H1 (cell line): ENCODE results near the gene IL17RA. TPM values are rescaled to one million over a fixed set of nuclear protein-coding genes. Genes with fewer than 3 reads are reported as not detected.

Experiments used
- polyA plus RNA-seq, 7 experiments: library from polyadenylated mRNA; depleted of rRNA in 3 of 7; stranded (reverse) in 5 of 7; unstranded in 2 of 7; fragments of >200 nt in 5 of 7; fragments of 200-250 nt in 2 of 7; gene quantifications; 1 replicate in 5 of 7; 2 replicates in 1 of 7; 4 replicates in 1 of 7; pipeline versions ENCODE4 v1.2.1 to v1.2.3, GENCODE V29; 2011 to 2013; ENCODE audit warnings: missing spikeins in 2 of 7, mixed read lengths in 2 of 7
- total RNA-seq: library from RNA; stranded (reverse); fragmentation: NEBNext Ultra II Directional; extraction: Animal tissue kit (Norgen Biotek cat#: 25700); gene quantifications from 2 replicates; pipeline ENCODE4 v1.2.1, GENCODE V29; 2021
- TF ChIP-seq, protein P1 (sequence below): fragments of 300-600 bp; sonication (generic); IDR thresholded peaks from 2 replicates; pipeline ENCODE4 v1.7.1; 2012; ENCODE audit warnings: low read length, moderate library complexity, mild to moderate bottlenecking, inconsistent platforms; ENCODE audit not compliant: insufficient replicate concordance

The IL17RA gene
- total and polyA plus RNA-seq, 2 of the 8 experiments (the other 6 are each of a cell fraction or from before 2014, with no cell fraction given): 5.6 to 9.9 TPM

GRCh38 chr22:17047656-17048055, 37.1 kb upstream of the IL17RA start (continued):
- TF ChIP-seq, protein P1, sequence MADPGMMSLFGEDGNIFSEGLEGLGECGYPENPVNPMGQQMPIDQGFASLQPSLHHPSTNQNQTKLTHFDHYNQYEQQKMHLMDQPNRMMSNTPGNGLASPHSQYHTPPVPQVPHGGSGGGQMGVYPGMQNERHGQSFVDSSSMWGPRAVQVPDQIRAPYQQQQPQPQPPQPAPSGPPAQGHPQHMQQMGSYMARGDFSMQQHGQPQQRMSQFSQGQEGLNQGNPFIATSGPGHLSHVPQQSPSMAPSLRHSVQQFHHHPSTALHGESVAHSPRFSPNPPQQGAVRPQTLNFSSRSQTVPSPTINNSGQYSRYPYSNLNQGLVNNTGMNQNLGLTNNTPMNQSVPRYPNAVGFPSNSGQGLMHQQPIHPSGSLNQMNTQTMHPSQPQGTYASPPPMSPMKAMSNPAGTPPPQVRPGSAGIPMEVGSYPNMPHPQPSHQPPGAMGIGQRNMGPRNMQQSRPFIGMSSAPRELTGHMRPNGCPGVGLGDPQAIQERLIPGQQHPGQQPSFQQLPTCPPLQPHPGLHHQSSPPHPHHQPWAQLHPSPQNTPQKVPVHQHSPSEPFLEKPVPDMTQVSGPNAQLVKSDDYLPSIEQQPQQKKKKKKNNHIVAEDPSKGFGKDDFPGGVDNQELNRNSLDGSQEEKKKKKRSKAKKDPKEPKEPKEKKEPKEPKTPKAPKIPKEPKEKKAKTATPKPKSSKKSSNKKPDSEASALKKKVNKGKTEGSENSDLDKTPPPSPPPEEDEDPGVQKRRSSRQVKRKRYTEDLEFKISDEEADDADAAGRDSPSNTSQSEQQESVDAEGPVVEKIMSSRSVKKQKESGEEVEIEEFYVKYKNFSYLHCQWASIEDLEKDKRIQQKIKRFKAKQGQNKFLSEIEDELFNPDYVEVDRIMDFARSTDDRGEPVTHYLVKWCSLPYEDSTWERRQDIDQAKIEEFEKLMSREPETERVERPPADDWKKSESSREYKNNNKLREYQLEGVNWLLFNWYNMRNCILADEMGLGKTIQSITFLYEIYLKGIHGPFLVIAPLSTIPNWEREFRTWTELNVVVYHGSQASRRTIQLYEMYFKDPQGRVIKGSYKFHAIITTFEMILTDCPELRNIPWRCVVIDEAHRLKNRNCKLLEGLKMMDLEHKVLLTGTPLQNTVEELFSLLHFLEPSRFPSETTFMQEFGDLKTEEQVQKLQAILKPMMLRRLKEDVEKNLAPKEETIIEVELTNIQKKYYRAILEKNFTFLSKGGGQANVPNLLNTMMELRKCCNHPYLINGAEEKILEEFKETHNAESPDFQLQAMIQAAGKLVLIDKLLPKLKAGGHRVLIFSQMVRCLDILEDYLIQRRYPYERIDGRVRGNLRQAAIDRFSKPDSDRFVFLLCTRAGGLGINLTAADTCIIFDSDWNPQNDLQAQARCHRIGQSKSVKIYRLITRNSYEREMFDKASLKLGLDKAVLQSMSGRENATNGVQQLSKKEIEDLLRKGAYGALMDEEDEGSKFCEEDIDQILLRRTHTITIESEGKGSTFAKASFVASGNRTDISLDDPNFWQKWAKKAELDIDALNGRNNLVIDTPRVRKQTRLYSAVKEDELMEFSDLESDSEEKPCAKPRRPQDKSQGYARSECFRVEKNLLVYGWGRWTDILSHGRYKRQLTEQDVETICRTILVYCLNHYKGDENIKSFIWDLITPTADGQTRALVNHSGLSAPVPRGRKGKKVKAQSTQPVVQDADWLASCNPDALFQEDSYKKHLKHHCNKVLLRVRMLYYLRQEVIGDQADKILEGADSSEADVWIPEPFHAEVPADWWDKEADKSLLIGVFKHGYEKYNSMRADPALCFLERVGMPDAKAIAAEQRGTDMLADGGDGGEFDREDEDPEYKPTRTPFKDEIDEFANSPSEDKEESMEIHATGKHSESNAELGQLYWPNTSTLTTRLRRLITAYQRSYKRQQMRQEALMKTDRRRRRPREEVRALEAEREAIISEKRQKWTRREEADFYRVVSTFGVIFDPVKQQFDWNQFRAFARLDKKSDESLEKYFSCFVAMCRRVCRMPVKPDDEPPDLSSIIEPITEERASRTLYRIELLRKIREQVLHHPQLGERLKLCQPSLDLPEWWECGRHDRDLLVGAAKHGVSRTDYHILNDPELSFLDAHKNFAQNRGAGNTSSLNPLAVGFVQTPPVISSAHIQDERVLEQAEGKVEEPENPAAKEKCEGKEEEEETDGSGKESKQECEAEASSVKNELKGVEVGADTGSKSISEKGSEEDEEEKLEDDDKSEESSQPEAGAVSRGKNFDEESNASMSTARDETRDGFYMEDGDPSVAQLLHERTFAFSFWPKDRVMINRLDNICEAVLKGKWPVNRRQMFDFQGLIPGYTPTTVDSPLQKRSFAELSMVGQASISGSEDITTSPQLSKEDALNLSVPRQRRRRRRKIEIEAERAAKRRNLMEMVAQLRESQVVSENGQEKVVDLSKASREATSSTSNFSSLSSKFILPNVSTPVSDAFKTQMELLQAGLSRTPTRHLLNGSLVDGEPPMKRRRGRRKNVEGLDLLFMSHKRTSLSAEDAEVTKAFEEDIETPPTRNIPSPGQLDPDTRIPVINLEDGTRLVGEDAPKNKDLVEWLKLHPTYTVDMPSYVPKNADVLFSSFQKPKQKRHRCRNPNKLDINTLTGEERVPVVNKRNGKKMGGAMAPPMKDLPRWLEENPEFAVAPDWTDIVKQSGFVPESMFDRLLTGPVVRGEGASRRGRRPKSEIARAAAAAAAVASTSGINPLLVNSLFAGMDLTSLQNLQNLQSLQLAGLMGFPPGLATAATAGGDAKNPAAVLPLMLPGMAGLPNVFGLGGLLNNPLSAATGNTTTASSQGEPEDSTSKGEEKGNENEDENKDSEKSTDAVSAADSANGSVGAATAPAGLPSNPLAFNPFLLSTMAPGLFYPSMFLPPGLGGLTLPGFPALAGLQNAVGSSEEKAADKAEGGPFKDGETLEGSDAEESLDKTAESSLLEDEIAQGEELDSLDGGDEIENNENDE: no peak
- TF ChIP-seq, all 59 proteins: peak for 0
